LoVo (cell line): Measurements from ENCODE around the gene PAXX.

Source experiments
- DNase-seq: peaks from one replicate; pipeline ENCODE4 v3.0.0-alpha.2; 2016; ENCODE audit warnings: low spot score

The PAXX gene, protein sequence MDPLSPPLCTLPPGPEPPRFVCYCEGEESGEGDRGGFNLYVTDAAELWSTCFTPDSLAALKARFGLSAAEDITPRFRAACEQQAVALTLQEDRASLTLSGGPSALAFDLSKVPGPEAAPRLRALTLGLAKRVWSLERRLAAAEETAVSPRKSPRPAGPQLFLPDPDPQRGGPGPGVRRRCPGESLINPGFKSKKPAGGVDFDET

DNA sequence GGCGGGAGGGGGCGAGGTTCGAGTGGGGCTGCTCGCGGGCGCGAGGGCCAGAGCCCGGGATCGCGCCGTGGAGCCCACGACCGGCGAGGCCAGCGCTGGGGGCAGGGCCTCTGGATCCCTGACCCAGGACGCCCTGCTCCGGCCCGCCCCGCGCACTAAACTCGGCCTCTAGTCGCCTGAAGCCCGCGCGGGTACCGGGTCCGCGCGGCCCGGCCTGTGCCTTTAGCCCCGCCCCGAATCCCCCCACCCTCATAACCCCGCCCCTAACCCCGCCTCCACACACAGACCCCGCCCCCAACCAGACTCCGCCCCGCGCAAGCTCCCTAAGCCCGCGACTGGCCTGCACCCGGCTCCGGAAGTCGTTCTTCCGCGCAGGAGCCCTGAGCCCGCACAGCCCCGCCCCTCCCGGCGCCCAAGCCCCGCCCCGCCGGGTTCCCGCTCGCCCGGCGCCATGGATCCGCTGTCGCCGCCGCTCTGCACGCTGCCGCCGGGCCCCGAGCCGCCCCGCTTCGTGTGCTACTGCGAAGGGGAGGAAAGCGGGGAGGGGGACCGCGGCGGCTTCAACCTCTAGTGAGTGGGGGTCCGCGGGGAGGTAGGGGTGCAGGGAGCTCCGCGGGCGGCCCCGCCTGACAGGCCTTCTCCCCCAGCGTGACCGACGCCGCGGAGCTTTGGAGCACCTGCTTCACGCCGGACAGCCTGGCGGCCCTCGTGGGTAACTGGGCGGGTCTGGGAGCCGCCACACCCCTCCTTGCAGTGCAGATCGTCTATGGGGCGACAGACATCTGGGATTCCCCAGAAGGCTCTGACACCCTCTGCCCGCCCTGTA lies at the start of gene PAXX:
Gene PAXX, plus strand, starts transcription at position 430 of the 826 bp plus-strand sequence. Its CDS starts 22 bp downstream, at position 452.
- DNase-seq = peak; percentile 92

DNA sequence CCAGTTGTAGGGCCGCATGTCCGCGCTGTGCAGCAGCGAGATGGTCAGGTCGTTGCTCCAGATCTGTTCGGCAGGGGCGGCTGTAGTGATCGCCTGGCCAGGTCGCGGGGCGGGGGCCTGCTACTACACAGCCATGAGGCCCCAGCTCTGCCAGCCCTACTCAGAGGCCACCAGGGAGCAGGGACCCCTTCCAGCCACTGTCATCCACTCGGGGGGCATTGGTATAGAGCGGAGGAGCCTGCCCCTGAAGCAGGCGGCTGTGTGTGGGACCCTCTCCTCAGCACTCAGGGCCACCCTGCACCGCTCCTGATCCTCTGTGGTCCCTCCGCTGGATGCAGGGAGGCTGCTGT lies 49.4 kb upstream of the PAXX start:
- DNase-seq = no peak

DNA sequence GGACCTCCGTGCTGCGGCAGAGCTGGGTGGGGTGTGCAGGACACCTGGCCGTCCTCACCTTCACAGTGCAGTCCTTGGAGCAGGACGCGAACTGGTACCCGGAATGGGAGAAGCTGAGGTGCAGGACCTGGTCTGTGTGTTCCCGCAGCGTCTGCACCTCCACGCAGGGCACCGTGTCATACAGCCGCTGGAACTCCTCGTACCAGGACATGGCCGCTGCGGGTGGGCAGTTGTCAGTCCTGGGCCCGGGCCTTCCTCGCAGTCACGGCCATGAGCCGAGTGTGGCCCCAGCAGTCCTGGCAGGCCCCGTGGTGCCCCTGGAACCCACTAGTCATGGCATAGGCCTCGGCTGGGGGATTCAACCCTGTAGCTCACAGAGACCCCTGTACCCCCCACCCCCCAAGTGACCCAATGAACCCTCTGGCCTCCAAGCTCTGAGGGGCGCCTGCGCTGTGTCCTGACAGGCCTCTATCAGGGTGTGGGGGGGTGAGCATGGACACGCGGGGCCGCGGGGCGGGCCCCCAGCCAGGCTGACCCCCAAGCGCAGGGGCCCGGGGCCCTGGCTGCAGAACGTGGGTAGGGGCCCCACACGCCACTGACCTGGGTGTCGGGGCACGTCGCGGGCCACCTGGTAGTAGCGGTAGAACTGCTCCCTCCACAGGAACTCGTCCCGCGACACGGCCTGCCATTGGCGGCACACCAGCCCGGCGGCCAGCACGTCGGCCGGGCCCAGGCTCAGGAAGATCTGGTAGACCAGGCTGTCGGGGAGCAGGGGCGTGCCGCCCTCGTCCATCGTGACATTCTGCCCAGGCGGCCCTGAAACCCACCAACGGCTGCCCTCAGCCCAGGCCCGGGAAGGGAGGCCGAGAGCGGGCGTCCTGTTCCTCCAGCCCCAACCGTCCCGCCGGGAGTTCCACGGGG lies 48.7 kb upstream of the PAXX start:
- peak; percentile 23 for DNase-seq

DNA sequence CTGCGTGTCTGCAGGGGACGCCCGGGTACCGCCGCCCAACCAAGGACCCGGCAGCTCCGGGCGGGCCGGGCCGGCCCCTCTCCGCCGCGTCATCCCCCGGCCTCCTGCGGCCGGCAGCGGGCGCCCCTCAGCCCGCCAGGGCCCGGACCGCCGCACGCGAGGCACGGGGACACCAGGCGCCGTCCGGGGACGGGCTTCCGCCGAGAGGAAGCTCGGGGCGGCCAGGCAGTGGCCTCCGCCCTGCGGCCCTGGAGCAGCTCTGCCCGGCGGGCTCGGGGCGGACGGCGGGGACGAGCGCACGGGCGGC lies 48.1 kb upstream of the PAXX start:
- DNase-seq = no peak

DNA sequence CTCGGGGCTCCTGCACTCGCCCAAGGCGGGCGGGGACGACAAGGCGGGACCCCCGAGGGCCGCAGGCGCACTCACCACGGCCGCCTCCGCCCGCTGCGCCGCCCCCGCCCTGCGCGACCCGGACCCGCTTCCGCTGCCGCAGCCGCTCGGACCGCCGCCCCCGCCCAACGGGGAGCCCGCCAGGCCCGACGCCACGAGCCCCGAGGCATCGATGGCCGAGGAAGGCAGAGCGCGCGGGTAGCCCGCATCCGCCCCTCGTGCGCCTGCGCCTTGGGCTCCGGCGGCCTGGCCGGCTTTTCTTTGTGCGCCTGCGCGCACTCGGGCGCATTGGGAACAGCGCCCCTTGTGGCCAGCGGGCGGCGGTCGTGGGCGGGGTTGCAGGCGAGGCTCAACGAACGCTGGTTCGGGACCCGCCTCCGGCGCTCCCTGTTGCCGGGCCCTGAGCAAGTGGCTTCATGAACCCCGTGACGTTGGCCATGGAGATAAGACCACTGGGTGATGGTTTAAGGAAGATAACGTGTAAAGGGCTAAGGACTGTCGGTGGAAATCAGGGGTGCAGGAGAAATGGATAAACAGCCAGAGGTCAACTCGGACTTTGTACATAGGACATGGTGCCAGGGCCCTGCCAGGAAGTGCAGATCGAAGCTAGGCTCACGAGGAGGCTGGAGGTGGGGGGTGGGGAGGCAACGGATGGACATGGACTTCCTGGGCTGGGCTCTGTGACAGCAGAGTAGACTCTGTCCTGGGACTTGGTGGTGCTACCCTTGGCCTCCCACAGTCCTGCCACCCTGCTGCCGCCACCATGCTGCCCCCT lies 47.5 kb upstream of the PAXX start, which contains the start of the genes C8G and FBXW5:
Gene C8G, plus strand, starts transcription at position 725 of the 814 bp plus-strand sequence. Its CDS starts 78 bp downstream, at position 803.
Gene FBXW5, minus strand, starts transcription at position 220 of the 814 bp plus-strand sequence. CDS start 655 bp downstream, outside the sequence.
- peak; percentile 96 for DNase-seq

DNA sequence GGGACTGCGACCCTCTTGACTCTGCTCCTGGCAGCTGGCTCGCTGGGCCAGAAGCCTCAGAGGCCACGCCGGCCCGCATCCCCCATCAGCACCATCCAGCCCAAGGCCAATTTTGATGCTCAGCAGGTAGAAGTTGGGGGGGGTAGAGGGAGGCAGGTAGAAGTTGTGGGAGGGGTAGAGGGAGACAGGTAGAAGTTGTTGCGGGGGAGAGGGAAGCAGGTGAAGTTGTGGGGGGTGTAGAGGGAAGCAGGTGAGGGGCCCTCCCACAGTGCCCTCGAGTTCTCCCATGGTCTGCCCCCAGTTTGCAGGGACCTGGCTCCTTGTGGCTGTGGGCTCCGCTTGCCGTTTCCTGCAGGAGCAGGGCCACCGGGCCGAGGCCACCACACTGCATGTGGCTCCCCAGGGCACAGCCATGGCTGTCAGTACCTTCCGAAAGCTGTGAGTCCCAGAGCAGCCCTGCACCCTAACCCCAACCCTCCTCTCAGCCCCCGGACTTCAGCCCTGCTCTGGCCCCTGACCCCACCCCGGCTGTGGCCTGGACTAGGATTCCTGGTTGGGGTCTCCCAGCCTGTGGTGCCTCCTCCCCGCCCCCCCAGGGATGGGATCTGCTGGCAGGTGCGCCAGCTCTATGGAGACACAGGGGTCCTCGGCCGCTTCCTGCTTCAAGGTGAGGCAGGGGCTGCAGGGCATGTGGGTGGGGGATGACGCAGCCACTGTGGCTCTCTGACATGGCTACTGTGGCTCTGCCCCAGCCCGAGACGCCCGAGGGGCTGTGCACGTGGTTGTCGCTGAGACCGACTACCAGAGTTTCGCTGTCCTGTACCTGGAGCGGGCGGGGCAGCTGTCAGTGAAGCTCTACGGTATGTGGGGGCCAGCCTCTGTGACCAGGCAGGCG lies 46.6 kb upstream of the PAXX start:
- DNase-seq = no peak

DNA sequence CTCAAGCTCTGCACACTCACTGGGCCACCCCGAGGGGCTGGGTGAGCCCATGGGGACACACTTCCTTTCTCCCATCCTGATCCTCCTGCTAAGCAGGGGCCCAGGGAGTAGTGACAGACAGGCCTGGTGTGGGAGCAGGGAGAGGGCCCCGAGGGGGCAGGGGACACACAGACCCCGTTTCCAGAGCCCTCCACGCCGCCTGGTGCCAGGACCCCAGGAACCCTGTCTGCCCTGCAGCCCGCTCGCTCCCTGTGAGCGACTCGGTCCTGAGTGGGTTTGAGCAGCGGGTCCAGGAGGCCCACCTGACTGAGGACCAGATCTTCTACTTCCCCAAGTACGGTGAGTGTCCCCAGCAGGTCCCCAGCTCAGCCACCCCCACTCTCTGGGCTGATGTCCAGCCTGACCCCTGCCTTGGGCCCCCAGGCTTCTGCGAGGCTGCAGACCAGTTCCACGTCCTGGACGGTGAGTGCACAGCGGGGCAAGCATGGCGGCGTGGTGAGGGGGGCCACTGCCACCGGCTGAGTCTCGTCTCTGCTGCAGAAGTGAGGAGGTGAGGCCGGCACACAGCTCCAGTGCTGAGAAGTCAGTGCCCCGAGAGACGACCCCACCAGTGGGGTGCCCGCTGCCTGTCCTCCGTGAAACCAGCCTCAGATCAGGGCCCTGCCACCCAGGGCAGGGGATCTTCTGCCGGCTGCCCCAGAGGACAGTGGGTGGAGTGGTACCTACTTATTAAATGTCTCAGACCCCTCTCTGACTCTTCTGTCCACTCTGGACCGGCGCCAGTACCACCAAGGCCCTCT lies 45.8 kb upstream of the PAXX start:
- DNase-seq = no peak

DNA sequence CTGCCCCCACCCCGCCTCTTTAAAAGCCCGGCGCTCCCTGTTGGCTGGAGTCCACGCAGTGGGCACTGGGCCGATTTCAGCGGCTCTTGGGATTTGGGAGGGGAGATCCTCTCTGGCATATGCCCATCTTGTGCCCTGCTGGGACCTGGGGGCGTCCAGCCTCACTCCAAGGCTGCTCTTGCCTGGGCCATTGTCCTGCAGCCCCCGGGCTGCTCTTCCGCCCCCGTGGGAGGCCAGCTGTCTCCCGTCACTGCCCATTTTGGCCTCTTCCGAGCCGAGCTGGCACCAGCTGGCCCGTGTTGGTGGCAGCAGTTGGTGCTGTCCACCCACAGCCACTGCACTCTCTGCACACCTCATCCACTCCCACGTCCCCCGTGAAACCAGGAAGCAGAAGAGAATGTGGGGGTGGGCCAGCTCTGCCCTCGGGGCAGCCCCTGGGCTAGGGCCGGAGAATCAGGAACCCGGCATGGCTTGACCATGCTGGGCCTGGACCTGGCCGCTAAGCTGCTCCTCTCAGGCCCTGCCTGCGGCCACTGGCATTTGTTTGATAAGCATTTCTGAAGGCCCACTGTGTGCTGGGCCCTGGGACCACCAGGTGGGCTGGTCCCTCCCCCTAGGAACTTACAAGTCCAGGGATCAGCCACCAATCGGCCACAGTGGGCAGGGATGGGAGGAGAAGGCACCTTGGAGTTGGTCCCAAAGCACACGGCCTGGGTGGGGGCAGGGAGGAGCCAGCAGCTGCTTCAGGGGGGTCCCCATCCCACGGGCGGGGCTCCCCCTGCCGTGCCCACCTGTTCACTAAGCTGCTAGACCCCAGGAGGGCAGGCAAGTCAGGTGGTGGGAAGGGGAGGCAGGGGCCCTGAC lies 45.0 kb upstream of the PAXX start:
- no peak for DNase-seq

DNA sequence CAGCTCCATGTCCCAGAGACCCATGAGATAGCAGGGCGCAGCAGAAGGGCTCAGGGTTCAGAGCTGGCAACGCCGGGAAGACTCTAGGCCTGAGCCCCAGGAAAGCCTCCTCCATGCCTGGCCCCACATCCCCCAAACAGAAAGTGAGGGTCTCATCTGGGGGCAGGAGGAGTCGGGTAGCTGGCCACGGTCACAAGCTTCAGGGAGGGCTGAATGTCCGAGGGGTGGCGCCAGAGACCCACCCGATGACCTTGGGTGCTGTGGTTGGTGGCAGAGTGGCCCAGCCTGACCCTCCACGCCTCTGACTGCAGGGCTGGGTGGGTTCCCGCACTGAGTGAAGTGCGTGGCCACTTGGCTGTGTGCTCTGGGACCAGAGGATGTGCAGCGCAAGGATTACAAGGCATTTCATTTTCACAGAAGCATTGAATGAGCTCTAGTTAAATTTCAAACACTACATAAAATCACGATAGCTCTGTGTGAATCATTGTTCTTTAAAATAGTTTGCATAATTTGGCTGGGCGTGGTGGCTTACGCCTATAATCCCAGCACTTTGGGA lies 44.2 kb upstream of the PAXX start:
- peak; percentile 74 for DNase-seq

DNA sequence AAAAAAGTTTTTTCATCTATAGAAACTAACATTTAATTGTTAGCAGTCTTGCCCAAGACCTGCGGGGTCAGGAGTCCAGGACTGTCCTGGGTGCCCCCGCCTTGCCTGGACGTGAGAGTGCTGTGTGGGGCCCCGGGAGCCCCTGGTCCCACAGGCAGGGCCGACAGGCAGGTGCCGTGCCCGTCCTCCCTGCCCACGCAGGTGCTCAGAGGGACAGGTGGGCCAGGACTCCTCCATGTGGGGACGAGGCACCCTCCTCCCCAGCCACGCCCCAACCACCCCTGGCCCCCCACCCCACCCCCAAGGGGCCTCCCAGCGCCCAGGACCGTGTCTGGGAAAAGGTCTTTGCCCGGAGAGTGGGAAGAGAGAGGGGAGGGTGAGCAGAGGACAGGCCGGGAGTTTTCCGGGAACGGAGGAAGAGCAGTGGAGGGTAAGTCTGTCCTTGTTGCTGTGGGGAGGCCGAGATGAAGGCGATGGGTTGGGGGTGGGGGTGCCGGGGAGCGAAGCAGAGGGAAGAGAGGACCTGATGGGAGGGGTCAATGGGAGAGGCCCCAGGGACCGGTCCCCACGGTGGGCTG lies 42.9 kb upstream of the PAXX start:
- DNase-seq = no peak

DNA sequence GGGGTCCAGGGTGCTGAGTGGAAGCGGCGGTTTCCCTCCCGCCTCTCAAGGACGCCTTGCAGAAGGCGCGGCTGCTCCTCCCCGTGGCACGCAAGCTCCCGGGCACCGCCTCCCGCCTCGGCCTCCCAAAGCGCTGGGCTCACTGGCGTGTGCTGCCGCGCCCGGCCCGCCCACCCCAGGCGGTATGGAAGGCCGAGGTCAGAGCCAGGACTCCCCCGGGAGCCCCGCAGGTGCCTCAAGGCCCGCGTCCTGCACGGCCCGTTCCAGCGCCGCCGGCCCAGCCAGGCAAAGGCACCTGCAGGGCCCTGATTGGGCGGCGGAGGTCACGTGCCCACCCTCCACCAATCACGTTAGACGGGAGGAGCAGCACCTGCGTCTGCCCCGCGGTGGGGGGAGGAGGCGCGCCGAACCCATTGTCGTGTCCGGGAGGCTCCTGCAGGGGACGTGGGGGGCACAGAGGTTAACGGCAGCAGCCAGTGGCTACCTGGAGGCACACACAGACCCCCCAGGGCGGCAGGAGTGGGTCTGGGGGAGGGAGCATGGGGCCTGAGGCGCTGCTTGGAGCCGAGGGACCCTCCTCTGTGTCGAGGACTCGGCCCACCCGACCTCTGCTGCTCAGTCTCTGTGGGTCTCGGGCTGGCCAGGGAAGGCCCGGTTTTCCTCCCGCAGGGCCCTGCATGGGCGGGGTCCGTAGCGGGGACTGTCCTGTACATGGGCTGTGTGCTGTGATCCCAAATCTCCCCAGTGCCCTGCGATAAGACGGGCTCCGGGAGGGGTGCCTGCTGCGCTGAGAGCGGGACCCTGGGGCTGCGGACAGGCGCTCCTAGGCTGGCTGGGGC lies 42.2 kb upstream of the PAXX start:
- peak; percentile 94 for DNase-seq

DNA sequence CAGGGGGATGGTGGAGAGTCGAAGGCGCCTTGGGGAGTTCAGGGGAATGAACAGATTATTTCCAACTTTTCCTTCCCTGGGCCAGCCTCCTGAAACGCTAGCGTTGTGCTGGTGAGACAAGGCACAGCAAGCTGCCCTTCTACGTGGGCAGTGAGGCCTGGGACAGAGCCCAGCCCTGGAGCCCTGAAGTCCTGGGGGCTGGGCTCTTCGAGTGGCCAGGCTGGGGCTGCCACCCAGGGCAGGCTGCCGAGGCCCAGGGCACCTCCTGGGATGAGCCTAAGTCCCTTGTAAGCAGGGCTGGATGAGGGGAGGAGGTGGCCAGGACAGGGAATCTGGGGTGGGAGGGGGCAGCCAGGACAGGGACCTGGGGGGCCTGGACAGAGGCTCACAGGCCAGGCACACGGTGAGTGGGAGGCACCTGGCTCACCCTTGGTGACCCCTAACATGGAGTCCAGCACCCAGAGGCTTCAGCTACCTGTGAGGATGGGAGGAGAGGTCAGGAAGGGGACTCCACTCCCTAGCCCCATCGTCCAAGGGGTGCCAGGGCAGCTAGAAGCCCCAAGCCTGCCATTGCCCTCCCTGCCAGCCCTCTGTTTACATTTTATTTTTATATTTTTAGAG lies 41.5 kb upstream of the PAXX start:
- DNase-seq = no peak

DNA sequence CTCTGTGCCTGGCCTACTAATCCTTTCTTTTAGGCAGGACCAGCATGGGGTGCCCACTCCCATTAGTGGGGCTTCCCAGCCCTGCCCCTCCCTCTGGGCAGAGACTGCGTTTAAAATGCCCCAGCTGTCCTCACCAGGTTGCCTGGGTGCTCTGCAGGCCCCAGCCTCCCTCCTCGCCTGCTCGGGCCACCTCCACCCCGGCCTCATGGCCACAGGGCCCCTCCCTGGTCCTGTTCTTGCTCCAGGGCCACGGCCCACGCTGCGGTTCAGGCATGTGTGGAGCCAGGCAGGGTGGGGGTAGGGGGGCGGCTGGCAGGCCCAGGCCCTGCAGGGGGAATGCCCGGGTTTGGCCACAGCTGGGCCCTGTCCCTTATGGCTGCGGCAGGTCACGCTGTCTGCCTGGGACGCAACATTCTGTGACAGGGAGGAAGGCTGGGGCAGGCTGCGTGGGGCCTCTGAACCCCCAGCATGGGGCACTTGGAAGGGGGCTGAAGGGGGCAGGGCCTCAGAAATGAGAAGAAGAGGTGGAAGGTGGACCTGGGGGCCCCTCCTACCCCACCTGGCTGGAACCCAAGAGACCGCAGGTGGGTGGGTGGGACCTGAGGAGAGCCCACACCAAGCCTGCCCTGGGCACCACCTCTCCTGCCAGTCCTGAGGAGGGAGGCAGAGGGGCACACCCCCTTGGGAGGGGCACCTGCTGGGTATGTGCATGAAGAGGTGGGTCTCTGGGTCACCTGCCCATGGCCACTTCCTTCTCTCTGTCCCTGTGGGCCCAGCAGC lies 40.5 kb upstream of the PAXX start, which contains the start of gene LCN12:
Gene LCN12, plus strand, starts transcription at position 733 of the 780 bp plus-strand sequence. CDS start 55 bp downstream, outside the sequence.
- no peak for DNase-seq

DNA sequence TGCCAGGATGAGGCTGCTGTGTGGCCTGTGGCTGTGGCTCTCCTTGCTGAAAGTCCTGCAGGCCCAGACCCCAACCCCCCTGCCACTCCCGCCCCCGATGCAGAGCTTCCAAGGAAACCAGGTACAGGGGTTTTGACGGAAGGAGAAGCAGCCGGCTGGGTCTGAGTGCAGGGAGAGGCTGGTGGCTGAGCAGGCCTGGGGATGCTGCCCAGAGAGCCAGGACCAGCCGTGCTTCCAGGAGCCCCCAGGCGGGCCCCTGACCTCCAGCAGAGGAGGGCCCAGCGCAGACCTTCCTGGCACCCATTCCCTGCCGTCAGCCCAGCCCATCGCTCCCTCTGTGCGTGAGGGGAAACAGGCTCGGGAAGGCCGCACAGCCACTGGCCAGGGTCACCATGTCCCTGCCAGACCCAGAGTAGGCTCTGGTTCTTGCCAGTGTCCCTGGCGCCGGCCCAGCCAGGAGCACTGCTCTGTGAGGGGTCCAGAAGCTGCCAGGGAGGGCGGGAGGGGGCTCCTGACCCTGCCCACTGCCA lies 39.8 kb upstream of the PAXX start:
- no peak for DNase-seq
